UCSD-AML1 (cell line): ENCODE data around the gene NUP107.

ENCODE experiments used
- DNase-seq: peaks from one replicate; lab custom pipeline; 2025; ENCODE audit not compliant: unreplicated experiment; lab: John Stamatoyannopoulos, UW

NUP107 gene

DNA sequence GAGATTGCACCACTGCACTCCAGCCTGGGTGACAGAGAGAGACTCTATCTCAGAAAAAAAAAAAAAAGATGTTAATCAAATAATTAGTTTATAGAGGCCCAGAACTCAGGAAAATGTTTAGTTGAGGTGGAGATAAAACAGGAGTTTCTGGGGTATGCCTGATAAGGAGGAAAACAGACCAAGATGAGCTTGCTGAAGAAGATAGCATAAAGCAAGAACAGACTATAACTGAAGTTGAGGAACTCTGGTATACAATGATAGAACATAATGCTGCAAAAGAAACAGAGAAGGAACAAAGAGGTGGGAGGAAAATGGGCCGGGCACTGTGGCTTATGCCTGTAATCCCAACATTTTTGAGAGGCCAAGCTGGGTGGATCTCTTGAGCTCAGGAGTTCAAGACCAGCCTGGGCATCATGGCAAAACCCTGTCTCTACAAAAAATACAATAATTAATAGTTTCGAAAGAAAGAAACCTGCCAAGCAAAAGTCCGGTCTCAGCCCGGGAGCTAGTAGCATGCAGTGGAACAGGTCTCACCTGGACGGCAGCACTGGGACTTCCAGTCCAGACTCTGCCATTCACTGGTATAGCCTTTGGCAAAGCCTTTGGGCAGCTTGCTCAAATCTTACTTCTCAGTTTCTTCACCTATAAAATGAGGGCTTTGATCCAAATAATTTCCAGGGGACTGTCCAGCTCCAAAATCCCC, 84.6 kb downstream of the NUP107 start:
- DNase-seq, result no peak

DNA sequence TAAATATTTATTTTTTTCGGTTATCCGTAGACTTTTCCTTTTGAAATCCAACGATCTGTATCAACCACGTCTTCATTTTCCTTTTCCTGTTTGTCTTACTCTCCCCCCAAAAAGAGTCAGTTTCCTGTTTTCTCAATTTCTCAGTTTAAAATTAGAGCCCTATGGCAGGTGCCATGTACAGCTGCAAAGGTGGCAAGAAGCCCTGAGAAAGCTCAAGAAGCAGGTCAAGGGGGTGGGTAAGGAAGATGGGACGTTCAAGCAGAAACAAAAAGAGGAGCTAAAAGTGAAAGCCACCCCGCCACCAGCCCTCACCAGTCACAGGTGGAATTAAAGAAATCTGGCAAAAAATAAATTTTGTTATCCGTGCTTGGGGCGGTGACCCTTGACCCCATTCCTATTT, 85.9 kb downstream of the NUP107 start:
- DNase-seq, result no peak

DNA sequence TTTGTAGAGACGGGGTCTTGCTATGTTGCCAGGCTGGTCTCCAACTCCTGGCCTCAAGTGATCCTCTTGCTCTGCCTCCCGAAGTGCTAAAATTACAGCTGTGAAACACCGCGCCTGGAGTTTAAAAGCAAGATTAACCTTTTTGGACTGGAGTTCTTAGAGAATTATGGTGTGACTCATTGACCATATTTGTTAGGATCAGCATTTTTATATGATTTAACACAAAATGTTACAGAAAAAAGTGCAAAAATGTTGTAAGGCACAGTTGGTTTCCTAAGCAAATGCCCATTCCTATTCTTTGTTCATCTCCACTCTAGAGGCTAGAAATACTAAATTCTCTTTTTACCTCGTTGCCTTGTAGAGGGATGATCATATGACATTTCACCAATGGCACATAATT, 86.8 kb downstream of the NUP107 start:
- DNase-seq, result no peak

DNA sequence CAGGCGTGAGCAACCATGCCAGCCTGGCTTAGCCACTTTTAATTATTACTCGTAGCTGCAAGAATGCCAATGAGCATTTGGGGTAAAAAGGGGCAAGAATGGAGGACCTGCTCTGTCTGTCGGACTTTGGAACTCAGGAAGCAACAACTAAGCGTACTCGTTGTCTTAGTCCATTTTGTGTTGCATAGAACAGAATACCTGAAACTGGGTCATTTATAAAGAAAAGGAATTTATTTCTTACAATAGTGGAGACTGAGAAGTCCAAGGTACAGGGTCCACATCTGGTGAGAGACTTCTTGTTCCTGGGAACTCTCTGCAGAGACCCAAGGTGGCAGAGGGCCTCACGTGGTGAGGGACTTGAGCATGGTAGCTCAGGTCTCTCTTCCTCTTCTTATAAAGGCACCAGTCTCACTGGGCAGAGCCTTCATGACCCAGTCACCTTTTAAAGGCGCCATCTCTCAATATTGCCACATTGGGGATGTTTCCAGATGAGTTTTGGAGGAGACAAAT, 88.4 kb downstream of the NUP107 start:
- no peak for DNase-seq

DNA sequence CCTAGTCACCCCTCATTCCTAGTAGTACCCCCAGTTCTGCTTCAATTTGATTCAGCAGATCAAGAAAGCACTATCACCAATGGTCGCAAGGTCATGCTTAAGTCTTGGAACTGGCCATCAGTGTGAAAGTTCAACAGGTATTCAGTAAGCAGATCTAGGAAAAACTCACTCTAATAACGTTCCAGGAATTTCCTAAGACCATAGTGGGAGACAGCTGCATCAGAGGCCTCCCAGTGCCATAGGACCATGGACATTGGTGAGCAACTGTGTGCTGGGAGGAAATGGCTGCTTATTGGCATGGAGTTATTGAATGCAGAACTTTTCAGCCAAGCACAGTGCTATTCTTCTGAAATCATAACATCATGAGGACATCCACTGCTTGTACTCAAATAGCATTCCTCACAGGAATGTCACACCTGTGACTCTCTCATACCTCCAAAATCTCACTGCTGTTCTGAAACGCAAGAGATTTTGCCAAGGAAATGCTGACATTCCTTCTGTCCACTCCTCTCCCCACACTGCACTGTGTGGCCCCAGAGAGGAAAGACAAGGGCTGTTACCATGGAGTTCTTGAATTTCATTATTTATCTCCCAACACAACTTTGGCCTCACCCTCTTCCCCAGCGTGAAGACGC, 90.3 kb downstream of the NUP107 start:
- no peak for DNase-seq

DNA sequence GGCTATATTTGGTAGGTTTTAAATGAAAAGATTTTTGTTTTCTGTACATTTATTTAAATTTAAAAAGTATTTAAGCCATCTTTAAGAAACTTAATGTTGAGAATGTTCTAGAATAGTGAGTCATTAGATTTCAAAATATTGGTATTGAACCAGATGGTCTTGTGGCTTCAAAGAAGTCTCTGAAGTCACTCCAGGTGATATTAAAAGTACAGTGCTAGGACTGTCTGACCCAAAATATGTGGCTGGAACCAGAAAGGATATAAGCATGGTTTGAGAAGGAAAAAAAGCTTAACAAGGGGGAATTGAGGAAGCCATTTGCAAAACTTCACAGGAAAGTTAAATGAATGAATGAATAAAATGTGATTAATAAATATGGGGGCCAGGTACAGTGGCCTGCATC, 92.5 kb downstream of the NUP107 start:
- no peak for DNase-seq

DNA sequence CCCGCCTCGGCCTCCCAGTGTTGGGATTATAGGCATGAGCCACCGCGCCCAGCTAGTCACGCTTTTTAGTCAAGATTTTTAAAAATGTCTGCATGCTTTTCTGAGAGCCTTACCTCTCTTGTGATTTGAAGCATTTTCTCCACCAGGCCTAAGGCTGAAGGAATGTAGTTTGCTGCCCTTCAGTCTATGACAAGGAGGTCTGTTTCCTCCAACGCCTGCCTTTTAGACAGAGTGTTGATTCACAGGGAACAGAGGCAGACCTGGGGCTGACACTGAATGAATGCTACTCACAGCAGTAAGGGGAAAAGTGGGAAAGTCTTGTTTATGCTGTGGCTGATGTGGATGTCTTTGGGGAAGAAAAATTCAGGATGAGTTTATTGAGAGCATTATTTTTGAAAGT, 94.0 kb downstream of the NUP107 start:
- no peak for DNase-seq

DNA sequence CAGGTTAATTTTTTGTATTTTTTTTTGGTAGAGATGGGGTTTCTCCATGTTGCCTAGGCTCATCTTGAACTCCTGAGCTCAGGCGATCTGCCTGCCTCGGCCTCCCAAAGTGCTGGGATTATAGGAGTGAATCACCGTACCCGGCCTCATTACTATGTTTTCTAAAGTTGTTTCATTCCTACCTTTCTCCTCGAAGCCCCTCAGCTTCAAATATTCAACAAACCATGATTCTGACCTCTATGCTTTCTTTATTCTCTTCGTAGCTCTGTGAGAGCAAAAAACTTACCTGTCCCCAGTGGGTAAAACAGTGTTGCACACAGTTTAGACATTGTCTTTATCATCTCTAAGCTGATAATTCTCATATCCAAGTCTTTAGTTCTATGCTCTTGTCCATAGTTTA, 95.0 kb downstream of the NUP107 start:
- no peak for DNase-seq

DNA sequence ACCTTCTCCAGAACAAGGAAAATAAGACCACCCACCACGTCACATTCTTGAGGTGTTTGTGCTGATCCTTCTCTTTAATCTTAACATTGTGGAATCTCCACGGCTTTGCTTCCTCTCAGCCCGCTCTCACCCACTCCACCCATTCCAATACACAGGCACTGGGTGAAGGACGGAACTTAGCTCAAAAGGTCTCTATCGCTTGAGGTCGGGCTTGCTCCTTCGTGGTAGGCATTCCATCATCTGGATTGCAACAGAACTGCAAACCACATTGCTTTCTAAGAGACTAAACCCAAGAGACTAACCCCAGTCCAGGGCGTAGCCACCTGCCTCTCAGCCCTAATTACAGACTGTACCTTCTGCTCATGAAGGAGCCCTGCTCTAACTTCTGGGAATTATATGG, 97.2 kb downstream of the NUP107 start:
- no peak for DNase-seq

DNA sequence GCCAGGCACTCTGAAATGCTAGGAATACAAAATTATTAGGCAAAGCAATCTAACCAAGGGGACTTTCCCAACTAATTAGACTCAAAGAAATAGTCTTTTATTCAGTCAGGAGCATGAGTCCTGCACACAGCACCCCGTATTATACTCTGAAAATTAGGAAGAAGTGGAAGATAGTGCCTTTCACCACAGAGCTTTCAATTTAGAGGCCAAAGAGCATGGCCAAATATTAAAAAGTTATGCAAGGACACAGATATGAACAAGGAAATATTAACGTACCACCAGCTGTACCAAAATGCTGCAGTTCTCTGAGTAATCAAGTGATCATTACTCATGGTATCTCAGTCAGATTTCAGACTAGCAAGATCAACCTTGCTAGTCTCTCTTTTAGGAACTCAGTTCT, 98.6 kb downstream of the NUP107 start:
- no peak for DNase-seq

DNA sequence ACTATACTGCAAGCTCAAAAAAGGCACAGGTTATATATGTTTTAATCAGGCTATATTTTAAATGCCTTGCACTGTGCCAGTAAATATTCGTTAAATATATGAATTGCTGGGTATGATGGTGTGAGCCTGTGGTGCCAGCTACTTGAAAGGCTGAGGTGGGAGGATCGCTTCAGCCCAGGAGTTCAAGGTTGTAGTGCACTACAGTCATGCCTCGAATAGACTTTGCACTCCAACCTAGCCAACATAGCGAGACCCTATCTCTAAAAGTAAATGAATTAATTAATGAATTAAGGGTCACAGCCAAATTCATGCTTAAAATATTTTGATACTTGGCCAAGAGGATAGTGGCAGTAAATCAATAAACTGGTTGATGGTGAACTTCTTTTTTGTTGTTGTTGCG, 99.0 kb downstream of the NUP107 start:
- no peak for DNase-seq

DNA sequence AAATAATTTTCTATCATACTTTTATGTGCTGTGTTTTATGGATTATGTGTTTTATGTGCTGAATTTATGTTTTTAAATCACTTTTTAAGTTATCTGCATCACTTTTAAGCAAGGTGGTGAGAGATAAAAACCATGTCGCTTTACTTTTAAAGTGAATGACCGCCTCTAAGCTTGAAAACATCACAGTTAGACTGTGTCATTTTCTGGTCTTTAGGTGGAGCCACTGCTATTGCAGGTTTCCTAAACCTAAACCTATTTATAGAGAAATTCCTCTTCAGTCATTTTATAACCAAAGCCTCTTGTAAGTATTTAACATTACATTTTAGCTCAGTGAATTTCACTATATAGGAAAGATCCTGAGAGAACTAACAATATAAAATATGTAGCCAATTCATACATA, 100.2 kb downstream of the NUP107 start:
- no peak for DNase-seq

DNA sequence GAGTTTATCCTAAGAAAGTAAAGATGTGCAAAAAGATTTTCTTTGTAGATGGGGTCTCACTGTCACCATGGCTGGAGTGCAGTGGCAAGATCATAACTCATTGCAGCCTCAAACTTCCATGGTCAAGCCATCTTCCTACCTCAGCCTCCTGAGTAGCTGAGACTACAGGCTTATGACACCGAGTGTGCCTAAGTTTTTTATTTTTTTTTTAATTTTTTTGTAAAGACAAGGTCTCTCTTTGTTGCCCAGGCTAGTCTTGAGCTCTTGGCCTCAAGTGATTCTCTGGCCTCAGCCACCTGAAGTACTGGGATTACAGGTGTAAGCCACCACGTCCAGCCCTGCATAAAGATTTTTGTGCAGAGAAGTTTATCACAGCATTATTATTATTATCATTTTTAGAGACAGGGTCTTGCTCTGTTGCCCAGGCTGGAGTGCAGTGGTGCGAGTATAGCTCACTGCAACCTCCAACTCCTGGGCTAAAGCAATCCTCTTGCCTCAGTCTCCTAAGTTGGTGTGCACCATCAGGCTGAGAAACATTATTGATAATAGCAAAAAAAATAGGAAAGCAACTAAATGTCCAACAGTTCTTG, 101.9 kb downstream of the NUP107 start:
- no peak for DNase-seq

DNA sequence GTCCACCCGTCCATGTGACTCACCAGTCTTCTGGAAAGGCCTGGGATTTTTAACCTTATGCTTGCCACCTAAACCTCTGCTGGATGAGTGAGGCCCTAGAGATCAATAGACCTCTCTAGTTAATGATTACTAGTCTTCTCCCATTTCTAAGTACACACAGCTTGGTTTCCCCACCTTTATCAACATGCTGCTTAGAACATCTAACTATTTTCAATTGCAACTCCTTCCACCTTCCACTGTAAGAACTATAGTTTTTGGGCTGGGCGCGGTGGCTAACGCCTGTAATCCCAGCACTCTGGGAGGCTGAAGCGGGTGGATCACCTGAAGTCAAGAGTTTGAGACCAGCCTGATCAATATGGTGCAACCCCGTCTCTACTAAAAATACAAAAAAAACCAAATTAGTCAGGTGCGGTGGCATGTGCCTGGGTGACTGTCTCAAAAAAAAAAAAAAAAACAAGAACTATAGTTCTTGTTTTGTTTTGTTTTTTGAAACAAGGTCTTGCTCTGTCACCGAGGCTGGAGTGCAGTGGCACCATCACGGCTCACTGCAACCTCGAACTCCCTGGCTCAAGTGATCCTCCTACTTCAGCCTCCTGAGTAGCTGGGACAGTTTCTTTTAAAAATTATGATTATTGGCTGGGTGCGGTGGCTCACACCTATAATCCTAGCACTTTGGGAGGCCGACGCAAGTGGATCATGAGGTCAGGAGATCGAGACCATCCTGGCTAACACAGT, 102.5 kb downstream of the NUP107 start:
- no peak for DNase-seq

DNA sequence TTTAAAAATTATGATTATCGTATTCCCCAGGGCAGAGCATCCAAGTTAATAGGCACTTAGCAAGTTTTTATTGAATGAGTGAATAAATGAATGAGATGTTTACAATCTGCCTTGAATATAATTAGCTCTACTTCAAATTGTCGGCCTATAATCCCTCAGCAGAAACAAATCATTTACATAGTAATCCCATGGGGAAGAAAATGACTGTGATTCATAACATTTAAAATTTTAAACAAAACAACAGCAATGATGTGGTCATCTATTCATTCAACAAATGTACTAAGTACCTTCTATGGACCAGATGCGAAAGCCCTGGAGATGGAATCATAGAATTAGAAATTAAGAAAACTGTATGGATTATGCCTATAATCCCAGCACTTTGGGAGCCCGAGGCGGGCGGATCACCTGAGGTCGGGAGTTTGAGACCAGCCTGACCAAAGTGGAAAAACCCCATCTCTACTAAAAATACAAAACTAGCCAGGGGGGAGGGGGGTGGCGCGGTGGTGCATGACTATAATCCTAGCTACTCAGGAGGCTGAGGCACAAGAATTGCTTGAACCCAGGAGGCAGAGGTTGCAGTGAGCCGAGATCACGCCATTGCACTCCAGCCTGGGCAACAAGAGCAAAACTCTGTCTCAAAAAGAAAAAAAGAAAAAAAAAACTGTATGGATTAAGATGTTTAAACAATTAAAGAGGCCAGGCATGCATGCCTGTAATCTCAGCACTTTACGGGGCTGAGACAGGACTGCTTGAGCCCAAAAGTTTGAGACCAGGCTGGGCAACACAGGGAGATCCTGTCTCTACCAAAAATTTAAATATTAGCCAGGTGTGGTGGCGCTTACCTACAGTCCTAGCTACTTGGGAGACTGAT, 103.5 kb downstream of the NUP107 start:
- no peak for DNase-seq

DNA sequence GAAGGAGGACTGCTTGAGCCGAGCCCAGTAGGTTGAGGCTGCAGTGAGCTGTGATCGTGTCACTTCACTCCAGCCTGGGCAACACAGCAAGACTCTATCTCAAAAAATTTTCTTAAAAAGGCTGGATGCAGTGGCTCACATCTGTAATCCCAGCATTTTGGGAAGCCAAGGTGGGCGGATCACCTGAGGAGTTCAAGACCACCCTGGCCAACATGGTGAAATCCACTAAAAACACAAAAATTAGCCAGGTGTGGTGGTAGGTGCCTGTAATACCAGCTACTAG, 104.1 kb downstream of the NUP107 start:
- no peak for DNase-seq

DNA sequence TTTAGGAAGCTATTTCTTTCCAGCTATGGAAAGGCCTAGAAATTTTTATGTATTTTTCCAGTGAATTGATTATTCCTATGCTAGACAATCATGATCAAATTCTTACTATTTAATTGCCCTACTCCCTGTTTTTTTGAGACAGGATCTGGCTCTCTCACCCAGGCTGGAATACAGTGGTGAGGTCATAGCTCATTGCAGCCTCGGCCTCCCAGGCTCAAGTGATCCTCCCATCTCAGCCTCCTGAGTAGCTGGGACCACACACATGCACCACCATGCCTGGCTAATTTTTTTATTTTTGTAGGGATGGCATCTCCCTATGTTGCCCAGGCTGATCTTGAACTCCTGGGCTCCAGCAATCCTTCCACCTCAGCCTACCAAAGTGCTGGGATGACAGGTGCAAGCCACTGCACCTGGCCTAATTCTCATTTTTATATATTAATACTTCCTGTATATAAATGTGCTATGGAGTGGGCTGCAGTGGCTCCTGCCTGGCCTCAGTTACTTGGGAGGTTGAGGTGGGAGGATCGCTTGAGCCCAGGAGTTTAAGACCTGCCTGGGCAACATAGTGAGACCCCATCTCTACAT, 105.2 kb downstream of the NUP107 start:
- DNase-seq, result no peak

DNA sequence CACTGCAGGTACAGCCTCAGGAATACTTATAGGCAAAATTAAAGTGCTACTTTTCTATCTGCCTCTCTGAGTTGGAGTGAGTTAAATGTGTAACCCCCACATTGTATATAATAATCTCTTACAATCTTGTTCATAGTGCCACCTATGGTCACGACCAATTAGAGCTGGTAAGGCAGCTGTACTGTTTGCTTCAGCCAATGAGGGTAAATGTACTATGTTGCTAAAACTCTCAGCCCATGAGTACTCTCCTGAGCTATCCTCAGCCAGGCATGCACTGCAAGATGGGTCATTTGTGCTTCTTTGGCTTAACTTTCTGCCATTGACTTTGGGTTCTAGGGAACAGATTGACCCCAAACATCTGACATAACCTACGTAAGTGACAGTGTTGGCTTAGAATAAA, 106.2 kb downstream of the NUP107 start:
- no peak for DNase-seq

DNA sequence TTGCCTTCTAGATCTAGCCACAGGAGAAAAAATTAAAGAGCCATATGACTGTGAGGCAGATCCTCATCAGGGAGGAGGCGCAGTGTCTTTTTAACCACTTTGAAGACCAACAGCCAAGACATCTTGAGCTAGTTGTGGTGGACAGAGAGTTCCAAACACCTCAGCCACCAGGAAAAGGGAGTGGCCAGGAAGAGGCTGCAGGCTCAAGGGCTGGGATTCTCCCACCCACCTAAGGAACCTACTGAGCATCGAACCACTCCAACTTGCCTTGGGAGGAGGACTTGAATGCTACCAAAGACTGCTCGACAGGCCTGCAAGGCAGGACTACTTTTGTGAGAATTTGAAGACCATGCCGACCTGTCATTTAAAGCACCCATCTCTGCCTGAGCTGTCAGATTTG, 106.7 kb downstream of the NUP107 start:
- no peak for DNase-seq

DNA sequence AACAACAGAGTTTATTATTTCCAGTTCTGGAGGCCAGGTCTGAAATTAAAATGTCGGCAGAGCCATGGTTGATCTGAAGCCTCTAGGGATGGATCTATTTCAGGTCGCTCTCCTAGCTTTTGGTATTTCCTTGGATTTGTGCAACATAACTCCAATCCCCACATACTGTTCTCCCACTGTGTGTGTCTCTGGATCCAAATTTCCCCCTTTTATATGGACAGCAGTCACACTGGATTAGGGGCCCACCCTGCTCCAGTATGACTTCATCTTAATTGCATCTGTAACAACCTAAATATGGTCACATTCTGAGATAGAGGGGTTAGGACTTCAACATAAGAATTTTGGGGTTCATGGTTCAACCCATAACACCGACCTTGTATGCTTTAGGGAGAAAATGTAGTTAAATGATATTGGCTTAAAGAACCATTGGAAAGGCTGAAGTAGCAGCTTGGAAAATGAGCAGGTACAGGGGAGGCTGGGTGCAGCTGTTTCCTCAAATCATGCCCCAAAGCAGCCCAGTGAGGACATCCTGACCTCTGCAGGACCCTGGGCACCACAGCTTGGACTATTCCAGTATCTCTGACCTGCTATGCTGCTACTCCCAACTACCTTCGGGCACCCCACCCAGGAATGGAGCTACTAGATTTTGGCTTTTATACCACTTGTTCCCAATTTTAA, 107.3 kb downstream of the NUP107 start:
- DNase-seq, result no peak
